Measurements from ENCODE around the gene AK5. TPM values are rescaled to one million over a fixed set of nuclear protein-coding genes. Genes with fewer than 3 reads are reported as not detected.

The AK5 gene
- total and polyA plus RNA-seq, 4 donors = 0.06 to 3.0 (median 0.15) TPM; not detected in 1

GRCh38 chr1:77339326-77339725, 57.5 kb downstream of the AK5 start:
- DNase-seq = no peak
- no peak for TF ChIP-seq CTCF (IDR thresholded peaks at IDR 0.05; ENCODE audit: control extremely low read depth, extremely low read depth)
- Histone ChIP-seq H3K36me3 (ENCODE audit: control insufficient read depth in 4 of 4, insufficient read depth in 4 of 4, low read length in 4 of 4) (no peaks in the 10 kb centered on the region), H3K4me3 (no peak overlapping the region), H3K9me3 (ENCODE audit: control insufficient read depth in 4 of 4, insufficient read depth in 3 of 4, low read length in 3 of 4) (peaks cover 0 to 4% (median 0%) of the 10 kb centered on the region in 4 donors), H3K27me3 (ENCODE audit: control insufficient read depth in 3 of 3, insufficient read depth in 3 of 3, low read length in 2 of 3) (no peaks in the 10 kb centered on the region), H3K4me1 (ENCODE audit: control insufficient read depth in 5 of 5, insufficient read depth in 5 of 5, low read length in 5 of 5) (no peaks in the 10 kb centered on the region), H3K27ac (ENCODE audit: low read depth in 1 of 2, low read length in 1 of 2) (no peak overlapping the region), H3K9ac (ENCODE audit: insufficient read depth in 1 of 2, low read length in 2 of 2) (no peak overlapping the region)
- WGBS, 2 donors = 87 to 90% methylated on average over 1 of the region's 1 CpG
- ATAC-seq (ENCODE audit: insufficient read depth, low FRiP score) = no peak

GRCh38 chr1:77341195-77341594, 59.4 kb downstream of the AK5 start:
- H3K4me1 ChIP-seq (ENCODE audit: control insufficient read depth in 5 of 5, insufficient read depth in 5 of 5, low read length in 5 of 5) = no peaks in the 10 kb centered on the region
- no peak overlapping the region for H3K27ac ChIP-seq (ENCODE audit: low read depth in 1 of 2, low read length in 1 of 2)
- H3K4me3 ChIP-seq = no peak overlapping the region
- ATAC-seq (ENCODE audit: insufficient read depth, low FRiP score) (no peak), DNase-seq (no peak)
- H3K9me3 ChIP-seq (ENCODE audit: control insufficient read depth in 4 of 4, insufficient read depth in 3 of 4, low read length in 3 of 4) = peaks cover 0 to 4% (median 0%) of the 10 kb centered on the region in 4 donors
- 89 to 99% methylated on average over 4 of the region's 4 CpGs for WGBS, 2 donors
- H3K36me3 ChIP-seq (ENCODE audit: control insufficient read depth in 4 of 4, insufficient read depth in 4 of 4, low read length in 4 of 4) = no peaks in the 10 kb centered on the region
- no peaks in the 10 kb centered on the region for H3K27me3 ChIP-seq (ENCODE audit: control insufficient read depth in 3 of 3, insufficient read depth in 3 of 3, low read length in 2 of 3)
- no peak overlapping the region for H3K9ac ChIP-seq (ENCODE audit: insufficient read depth in 1 of 2, low read length in 2 of 2)
- no peak for TF ChIP-seq CTCF (IDR thresholded peaks at IDR 0.05; ENCODE audit: control extremely low read depth, extremely low read depth)

GRCh38 chr1:77342745-77343144, 60.9 kb downstream of the AK5 start:
- TF ChIP-seq CTCF (IDR thresholded peaks at IDR 0.05; ENCODE audit: control extremely low read depth, extremely low read depth) = no peak
- Histone ChIP-seq H3K27ac (ENCODE audit: low read depth in 1 of 2, low read length in 1 of 2) (no peak overlapping the region), H3K36me3 (ENCODE audit: control insufficient read depth in 4 of 4, insufficient read depth in 4 of 4, low read length in 4 of 4) (no peaks in the 10 kb centered on the region), H3K4me1 (ENCODE audit: control insufficient read depth in 5 of 5, insufficient read depth in 5 of 5, low read length in 5 of 5) (no peaks in the 10 kb centered on the region), H3K4me3 (no peak overlapping the region), H3K9me3 (ENCODE audit: control insufficient read depth in 4 of 4, insufficient read depth in 3 of 4, low read length in 3 of 4) (peaks cover 0 to 4% (median 0%) of the 10 kb centered on the region in 4 donors), H3K9ac (ENCODE audit: insufficient read depth in 1 of 2, low read length in 2 of 2) (no peak overlapping the region), H3K27me3 (ENCODE audit: control insufficient read depth in 3 of 3, insufficient read depth in 3 of 3, low read length in 2 of 3) (no peaks in the 10 kb centered on the region)
- DNase-seq = no peak
- ATAC-seq (ENCODE audit: insufficient read depth, low FRiP score) = no peak

GRCh38 chr1:77347646-77348045, 65.8 kb downstream of the AK5 start:
- WGBS, 2 donors = 39 to 50% methylated on average over 6 of the region's 6 CpGs
- H3K4me3 ChIP-seq = no peak overlapping the region
- TF ChIP-seq CTCF (IDR thresholded peaks at IDR 0.05; ENCODE audit: control extremely low read depth, extremely low read depth) = no peak
- no peaks in the 10 kb centered on the region for H3K36me3 ChIP-seq (ENCODE audit: control insufficient read depth in 4 of 4, insufficient read depth in 4 of 4, low read length in 4 of 4)
- no peak overlapping the region for H3K9ac ChIP-seq (ENCODE audit: insufficient read depth in 1 of 2, low read length in 2 of 2)
- H3K9me3 ChIP-seq (ENCODE audit: control insufficient read depth in 4 of 4, insufficient read depth in 3 of 4, low read length in 3 of 4) = peaks cover 0 to 4% (median 0%) of the 10 kb centered on the region in 4 donors
- DNase-seq = no peak
- no peaks in the 10 kb centered on the region for H3K27me3 ChIP-seq (ENCODE audit: control insufficient read depth in 3 of 3, insufficient read depth in 3 of 3, low read length in 2 of 3)
- H3K4me1 ChIP-seq (ENCODE audit: control insufficient read depth in 5 of 5, insufficient read depth in 5 of 5, low read length in 5 of 5) = no peaks in the 10 kb centered on the region
- H3K27ac ChIP-seq (ENCODE audit: low read depth in 1 of 2, low read length in 1 of 2) = no peak overlapping the region
- no peak for ATAC-seq (ENCODE audit: insufficient read depth, low FRiP score)

Data from lung (tissue), 12 donors.